H9 (cell line): Measurements from ENCODE around the gene TPCN2. TPM values are rescaled to one million over a fixed set of nuclear protein-coding genes. Genes with fewer than 3 reads are reported as not detected.

Experiments
- DNase-seq: peaks from one replicate; pipeline ENCODE4 v3.0.0-alpha.2; 2017
- H2AFZ ChIP-seq: one replicate; pipeline ENCODE4 v1.6.1; 2013; ENCODE audit warnings: mild to moderate bottlenecking, low read length, control low read depth, moderate library complexity
- H2AK5ac ChIP-seq: 2 replicates; pipeline ENCODE4 v1.6.1; 2013; ENCODE audit warnings: low read length, control low read depth, mixed read lengths; ENCODE audit not compliant: insufficient read length
- H2BK120ac ChIP-seq: one replicate; pipeline ENCODE4 v1.6.1; 2013; ENCODE audit warnings: low read depth, mild to moderate bottlenecking, low read length, control low read depth, inconsistent platforms; ENCODE audit not compliant: poor library complexity, severe bottlenecking
- H2BK12ac ChIP-seq: 2 replicates; pipeline ENCODE4 v1.6.1; 2013; ENCODE audit warnings: low read length, control low read depth, mixed read lengths, low read depth; ENCODE audit not compliant: insufficient read length
- H2BK15ac ChIP-seq: 2 replicates; pipeline ENCODE4 v1.6.1; 2013; ENCODE audit warnings: low read depth, low read length, control low read depth
- H2BK20ac ChIP-seq: one replicate; pipeline ENCODE4 v1.6.1; 2013; ENCODE audit warnings: low read depth, mild to moderate bottlenecking, low read length, control low read depth, inconsistent platforms; ENCODE audit not compliant: poor library complexity, severe bottlenecking
- H2BK5ac ChIP-seq: 2 replicates; pipeline ENCODE4 v1.6.1; 2013; ENCODE audit warnings: low read length, control low read depth, mixed read lengths; ENCODE audit not compliant: insufficient read length
- H3K14ac ChIP-seq: 2 replicates; pipeline ENCODE4 v1.6.1; 2013; ENCODE audit warnings: low read length, control low read depth; ENCODE audit not compliant: insufficient read depth
- H3K18ac ChIP-seq: 2 replicates; pipeline ENCODE4 v1.6.1; 2013; ENCODE audit warnings: low read depth, mild to moderate bottlenecking, mixed read lengths, low read length, control low read depth; ENCODE audit not compliant: insufficient read length
- H3K23ac ChIP-seq: 2 replicates; pipeline ENCODE4 v1.6.1; 2013; ENCODE audit warnings: low read length, control low read depth, mixed read lengths, low read depth; ENCODE audit not compliant: insufficient read length
- H3K23me2 ChIP-seq: 2 replicates; pipeline ENCODE4 v1.6.1; 2013; ENCODE audit warnings: low read depth, mild to moderate bottlenecking, mixed read lengths, low read length, control low read depth; ENCODE audit not compliant: insufficient read length, poor library complexity, severe bottlenecking
- H3K27ac ChIP-seq: 2 replicates; pipeline ENCODE4 v1.5.1; 2013; ENCODE audit warnings: low read length, control low read depth, mixed read lengths, low read depth; ENCODE audit not compliant: insufficient read length
- H3K27me3 ChIP-seq: 2 replicates; pipeline ENCODE4 v1.6.1; 2013; ENCODE audit warnings: low read length, control low read depth, inconsistent platforms; ENCODE audit not compliant: insufficient read depth
- H3K4ac ChIP-seq: 2 replicates; pipeline ENCODE4 v1.6.1; 2013; ENCODE audit warnings: low read depth, mild to moderate bottlenecking, control low read depth, inconsistent platforms, low read length, moderate library complexity
- H3K4me1 ChIP-seq: 2 replicates; pipeline ENCODE4 v1.6.1; 2013; ENCODE audit warnings: low read length, control low read depth, inconsistent platforms; ENCODE audit not compliant: insufficient read depth
- H3K4me2 ChIP-seq: 2 replicates; pipeline ENCODE4 v1.6.1; 2013; ENCODE audit warnings: low read length, control low read depth, mixed read lengths; ENCODE audit not compliant: insufficient read length, insufficient read depth
- H3K56ac ChIP-seq: 2 replicates; pipeline ENCODE4 v1.6.1; 2013; ENCODE audit warnings: low read depth, mild to moderate bottlenecking, mixed read lengths, low read length, control low read depth; ENCODE audit not compliant: insufficient read length
- H3K79me1 ChIP-seq: 2 replicates; pipeline ENCODE4 v1.6.1; 2013; ENCODE audit warnings: low read depth, mild to moderate bottlenecking, moderate library complexity, low read length, control low read depth, inconsistent platforms; ENCODE audit not compliant: insufficient read depth, poor library complexity, severe bottlenecking
- H3K79me2 ChIP-seq: 2 replicates; pipeline ENCODE4 v1.6.1; 2013; ENCODE audit warnings: low read length, control low read depth, inconsistent platforms; ENCODE audit not compliant: insufficient read depth
- H3K9ac ChIP-seq: 2 replicates; pipeline ENCODE4 v1.6.1; 2013; ENCODE audit warnings: low read length, control low read depth, mixed read lengths; ENCODE audit not compliant: insufficient read length; ENCODE audit errors: extremely low read depth
- H3K9me3 ChIP-seq: one replicate; pipeline ENCODE4 v1.6.1; 2013; ENCODE audit warnings: low read depth, low read length, inconsistent platforms; ENCODE audit not compliant: control insufficient read depth
- H3T11ph ChIP-seq: one replicate; pipeline ENCODE4 v1.6.1; 2013; ENCODE audit warnings: mild to moderate bottlenecking, low read length, control low read depth, inconsistent platforms
- H4K20me1 ChIP-seq: one replicate; pipeline ENCODE4 v1.6.1; 2013; ENCODE audit not compliant: control insufficient read depth, insufficient read length, insufficient read depth
- H4K5ac ChIP-seq: 2 replicates; pipeline ENCODE4 v1.6.1; 2013; ENCODE audit warnings: low read depth, mild to moderate bottlenecking, mixed read lengths, low read length, control low read depth; ENCODE audit not compliant: insufficient read length
- H4K8ac ChIP-seq: replicated peaks from 2 replicates; pipeline ENCODE4 v1.6.1; 2013; ENCODE audit warnings: low read length, control low read depth, mixed read lengths, low read depth; ENCODE audit not compliant: insufficient read length
- H4K91ac ChIP-seq: 2 replicates; pipeline ENCODE4 v1.6.1; 2013; ENCODE audit warnings: low read depth, mild to moderate bottlenecking, moderate library complexity, mixed read lengths, low read length, control low read depth; ENCODE audit not compliant: insufficient read length
- H3K27ac Mint-ChIP-seq, 3 experiments: 2 replicates in 2 of 3; 3 replicates in 1 of 3; pipeline ENCODE4 v1.8.0; 2020 to 2021; ENCODE audit warnings: mixed read lengths in 3 of 3, mild to moderate bottlenecking in 1 of 3, moderate library complexity in 1 of 3
- H3K27me3 Mint-ChIP-seq: 2 replicates; pipeline ENCODE4 v1.8.0; 2021; ENCODE audit warnings: low read depth, mild to moderate bottlenecking, moderate library complexity, mixed read lengths
- H3K36me3 Mint-ChIP-seq, 3 experiments: 2 replicates in 2 of 3; 3 replicates in 1 of 3; pipeline ENCODE4 v1.8.0; 2020 to 2021; ENCODE audit warnings: low read depth in 3 of 3, mixed read lengths in 3 of 3; ENCODE audit not compliant: insufficient read depth in 1 of 3
- H3K4me1 Mint-ChIP-seq, 2 experiments: 2 replicates each; pipeline ENCODE4 v1.8.0; 2020; ENCODE audit warnings: mixed read lengths in 2 of 2
- H3K4me3 Mint-ChIP-seq, 2 experiments: 2 replicates in 1 of 2; 3 replicates in 1 of 2; pipeline ENCODE4 v1.8.0; 2020 to 2021; ENCODE audit warnings: mild to moderate bottlenecking in 2 of 2, mixed read lengths in 2 of 2, moderate library complexity in 1 of 2
- H3K9me3 Mint-ChIP-seq, 2 experiments: 2 replicates in 1 of 2; 3 replicates in 1 of 2; pipeline ENCODE4 v1.8.0; 2020; ENCODE audit warnings: mild to moderate bottlenecking in 2 of 2, mixed read lengths in 2 of 2, moderate library complexity in 1 of 2
- WGBS: extraction: QIAGEN DNeasy Blood & Tissue Kit; methylation state at CpG from one replicate; pipeline ENCODE4 v1.1.7; 2013; ENCODE audit warnings: missing lambda C conversion rate, low lambda C conversion rate, mixed read lengths; ENCODE audit not compliant: insufficient read length; ENCODE audit errors: extremely low coverage; 5-methylcytosine and 5-hydroxymethylcytosine counted together
- total RNA-seq: library from RNA; stranded (reverse); gene quantifications from 2 replicates; pipeline ENCODE4 v1.2.1, GENCODE V29; 2021
- TF ChIP-seq, protein P1 (sequence below): fragments of 200-600 bp; sonication (generic); conservative IDR thresholded peaks from 3 replicates; pipeline ENCODE4 v1.8.0; 2021; ENCODE audit warnings: antibody characterized with exemption, mild to moderate bottlenecking

The TPCN2 gene
- total RNA-seq, 1 experiment from 2014 or later = 16.8 TPM

DNA sequence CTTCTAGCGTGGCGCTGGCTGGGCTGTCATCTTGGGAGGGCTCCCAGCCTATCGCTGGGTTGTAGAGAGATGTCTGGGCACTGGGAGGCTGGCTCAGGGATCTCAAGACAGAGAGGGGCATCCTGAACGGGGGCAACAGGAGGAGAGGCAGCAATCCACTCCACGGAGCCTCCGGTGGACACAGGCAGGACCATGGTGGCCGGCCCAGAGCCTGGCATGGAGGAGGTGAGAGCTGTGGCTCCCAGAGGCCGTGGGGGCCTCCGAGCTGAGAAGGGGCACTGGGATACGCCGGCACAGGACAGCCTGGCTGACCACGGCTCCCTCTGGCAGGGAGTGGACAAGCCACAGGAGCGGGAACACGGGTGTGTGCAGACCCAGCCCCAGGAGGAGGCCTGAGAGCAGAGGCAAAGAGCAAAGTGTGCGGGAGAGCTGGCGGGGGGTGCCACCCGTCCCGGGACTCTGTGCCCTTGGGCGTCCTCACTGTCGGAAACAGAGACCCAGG is 44.8 kb upstream of the TPCN2 start:
- Mint-ChIP-seq H3K4me1 (peaks cover 12 to 18% of the 10 kb centered on the region in 2 experiments), H3K9me3 (no peaks in the 10 kb centered on the region; a peak in 1 of 5 replicates), H3K27me3 (no peaks in the 10 kb centered on the region), H3K36me3 (peaks cover 0 to 5% (median 0%) of the 10 kb centered on the region in 3 experiments; a peak in 4 of 7 replicates), H3K27ac (no peak overlapping the region), H3K4me3 (no peak overlapping the region)
- no peak overlapping the region for H2AFZ ChIP-seq
- no peak overlapping the region for H3K4me2 ChIP-seq
- H2BK15ac ChIP-seq = no peak overlapping the region
- H3K27ac ChIP-seq = no peak overlapping the region
- H3K9me3 ChIP-seq = no peaks in the 10 kb centered on the region
- H3K56ac ChIP-seq = no peak overlapping the region
- H3K23ac ChIP-seq = no peak overlapping the region
- no peak overlapping the region for H3T11ph ChIP-seq
- H2BK20ac ChIP-seq = no peak overlapping the region
- H4K5ac ChIP-seq = no peak overlapping the region
- no peak overlapping the region for H3K18ac ChIP-seq
- TF ChIP-seq, protein P1, sequence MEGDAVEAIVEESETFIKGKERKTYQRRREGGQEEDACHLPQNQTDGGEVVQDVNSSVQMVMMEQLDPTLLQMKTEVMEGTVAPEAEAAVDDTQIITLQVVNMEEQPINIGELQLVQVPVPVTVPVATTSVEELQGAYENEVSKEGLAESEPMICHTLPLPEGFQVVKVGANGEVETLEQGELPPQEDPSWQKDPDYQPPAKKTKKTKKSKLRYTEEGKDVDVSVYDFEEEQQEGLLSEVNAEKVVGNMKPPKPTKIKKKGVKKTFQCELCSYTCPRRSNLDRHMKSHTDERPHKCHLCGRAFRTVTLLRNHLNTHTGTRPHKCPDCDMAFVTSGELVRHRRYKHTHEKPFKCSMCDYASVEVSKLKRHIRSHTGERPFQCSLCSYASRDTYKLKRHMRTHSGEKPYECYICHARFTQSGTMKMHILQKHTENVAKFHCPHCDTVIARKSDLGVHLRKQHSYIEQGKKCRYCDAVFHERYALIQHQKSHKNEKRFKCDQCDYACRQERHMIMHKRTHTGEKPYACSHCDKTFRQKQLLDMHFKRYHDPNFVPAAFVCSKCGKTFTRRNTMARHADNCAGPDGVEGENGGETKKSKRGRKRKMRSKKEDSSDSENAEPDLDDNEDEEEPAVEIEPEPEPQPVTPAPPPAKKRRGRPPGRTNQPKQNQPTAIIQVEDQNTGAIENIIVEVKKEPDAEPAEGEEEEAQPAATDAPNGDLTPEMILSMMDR = no peak
- DNase-seq = peak; percentile 21
- no peak overlapping the region for H3K14ac ChIP-seq
- H3K27me3 ChIP-seq = no peaks in the 10 kb centered on the region
- no peak overlapping the region for H3K9ac ChIP-seq
- H2BK120ac ChIP-seq = no peak overlapping the region
- H3K79me1 ChIP-seq = no peaks in the 10 kb centered on the region
- H3K23me2 ChIP-seq = no peaks in the 10 kb centered on the region
- H3K4ac ChIP-seq = no peak overlapping the region
- no peaks in the 10 kb centered on the region for H3K79me2 ChIP-seq
- H2AK5ac ChIP-seq = no peak overlapping the region
- WGBS = no CpG with 5 or more reads among the region's 20 CpGs
- H3K4me1 ChIP-seq = no peaks in the 10 kb centered on the region
- no peaks in the 10 kb centered on the region for H4K20me1 ChIP-seq
- no peak overlapping the region for H4K8ac ChIP-seq
- no peak overlapping the region for H4K91ac ChIP-seq
- H2BK5ac ChIP-seq = no peak overlapping the region
- no peak overlapping the region for H2BK12ac ChIP-seq
